ENCODE results near the gene DDX39B.

DNA sequence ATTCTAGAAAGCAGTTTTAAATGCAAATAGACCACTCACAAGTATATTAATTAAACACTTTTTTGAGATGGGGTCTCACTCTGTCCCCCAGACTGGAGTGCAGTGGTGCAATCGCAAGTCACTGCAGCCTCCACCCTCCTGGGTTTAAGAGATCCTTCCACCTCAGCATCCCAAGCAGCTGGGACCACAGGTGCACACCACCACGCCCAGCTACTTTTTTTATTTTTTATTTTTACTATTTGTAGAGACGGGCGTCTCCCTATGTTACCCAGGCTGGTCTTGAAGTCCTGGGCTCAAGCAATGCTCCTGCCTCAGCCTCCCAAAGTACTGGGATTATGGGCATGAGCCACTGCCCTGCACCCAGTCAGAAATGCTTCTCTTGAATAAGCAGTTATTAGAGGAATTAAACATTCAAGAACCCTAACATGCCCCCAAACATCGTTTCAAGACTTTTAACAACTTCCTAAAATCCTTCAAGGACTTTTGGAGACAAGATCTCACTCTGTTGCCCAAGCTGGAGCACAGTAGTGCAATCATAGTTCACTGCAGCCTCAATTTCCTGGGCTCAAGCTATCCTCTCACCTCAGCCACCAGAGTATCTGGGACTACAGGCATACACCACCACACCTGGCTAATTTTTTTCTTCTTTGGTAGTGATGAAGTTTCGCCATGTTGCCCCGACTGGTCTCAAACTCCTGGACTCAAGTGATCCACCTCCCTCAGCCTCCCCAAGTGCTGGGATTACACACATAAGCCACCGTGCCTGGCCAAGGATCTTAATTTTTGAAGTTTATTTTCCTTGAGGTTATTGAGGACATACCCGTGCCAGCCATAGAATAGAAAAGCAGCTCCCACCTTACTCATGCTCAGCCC lies 9.8 kb downstream of the DDX39B start:
- TF ChIP-seq CTCF (IDR thresholded peaks at IDR 0.05) = no peak
- no peak for TF ChIP-seq POLR2A (IDR thresholded peaks at IDR 0.05)
